Natural killer cell (primary cell): ENCODE measurements around the gene CRTC1. TPM values are rescaled to one million over a fixed set of nuclear protein-coding genes. Genes with fewer than 3 reads are reported as not detected.
"Not testable (repeated sequence)": the region's sequence is repeated elsewhere in the genome, so short reads cannot be mapped to it uniquely, and the experiment has no call there.

Source experiments
- ATAC-seq, 3 donors: fragments of 150-1000 bp in 2 of 3; fragments of 200-7000 bp in 1 of 3; cut with Tn5 transposase; 1 replicate in 1 of 3; 2 replicates in 2 of 3; pipeline ENCODE4 v1.10.0; 2021; ENCODE audit warnings: mild to moderate bottlenecking in 2 of 3, moderate library complexity in 2 of 3
- DNase-seq, 2 donors: peaks; one replicate each; pipeline versions ENCODE4 v3.0.0 to v3.0.0-alpha.2; 2013 to 2021; ENCODE audit warnings: mixed read lengths in 1 of 2
- H3K27ac ChIP-seq: one replicate; pipeline ENCODE4 v1.5.1; 2013; ENCODE audit warnings: mild to moderate bottlenecking, low read length
- H3K27me3 ChIP-seq: one replicate; pipeline ENCODE4 v1.6.1; 2013; ENCODE audit warnings: low read length; ENCODE audit not compliant: control insufficient read depth, insufficient read depth
- H3K36me3 ChIP-seq: one replicate; pipeline ENCODE4 v1.6.1; 2013; ENCODE audit warnings: low read length; ENCODE audit not compliant: control insufficient read depth, insufficient read depth
- H3K4me1 ChIP-seq: one replicate; pipeline ENCODE4 v1.6.1; 2013; ENCODE audit warnings: low read length; ENCODE audit not compliant: control insufficient read depth, insufficient read depth
- H3K4me3 ChIP-seq: one replicate; pipeline ENCODE4 v1.5.1; 2013; ENCODE audit warnings: low read length
- H3K9me3 ChIP-seq: one replicate; pipeline ENCODE4 v1.6.1; 2013; ENCODE audit warnings: low read length; ENCODE audit not compliant: control insufficient read depth, insufficient read depth
- H3K27ac Mint-ChIP-seq, 2 donors: one replicate each; pipeline ENCODE4 v1.8.0; 2022; ENCODE audit warnings: mild to moderate bottlenecking in 2 of 2, mixed read lengths in 2 of 2, moderate library complexity in 1 of 2
- H3K27me3 Mint-ChIP-seq, 2 donors: one replicate each; pipeline ENCODE4 v1.8.0; 2022; ENCODE audit warnings: low read depth in 2 of 2, mixed read lengths in 2 of 2
- H3K36me3 Mint-ChIP-seq: one replicate; pipeline ENCODE4 v1.8.0; 2022; ENCODE audit warnings: mixed read lengths
- H3K4me1 Mint-ChIP-seq, 2 donors: one replicate each; pipeline ENCODE4 v1.8.0; 2022; ENCODE audit warnings: mixed read lengths in 2 of 2
- H3K4me3 Mint-ChIP-seq: one replicate; pipeline ENCODE4 v1.8.0; 2022; ENCODE audit warnings: mild to moderate bottlenecking, moderate library complexity, mixed read lengths
- H3K9me3 Mint-ChIP-seq, 2 donors: one replicate each; pipeline ENCODE4 v1.8.0; 2022; ENCODE audit warnings: mixed read lengths in 2 of 2
- CTCF ChIP-seq: fragments of 200-600 bp; IDR thresholded peaks from one replicate; pipeline ENCODE4 v1.8.0; 2022; ENCODE audit warnings: antibody characterized with exemption
- WGBS: methylation state at CpG from one replicate; pipeline ENCODE4 v1.1.7; 2013; ENCODE audit warnings: missing lambda C conversion rate; ENCODE audit not compliant: insufficient coverage; 5-methylcytosine and 5-hydroxymethylcytosine counted together
- intact Hi-C: fragments of 100-400 bp; cut with micrococcal nuclease; formaldehyde crosslinking; loops from one replicate; pipeline ENCODE4 v1.14.2; 2022
- total RNA-seq, 4 donors: library from RNA; stranded (reverse); fragments of 120-200 nt in 1 of 4; gene quantifications; one replicate each; pipeline versions ENCODE4 v1.2.3 to v1.2.4, GENCODE V29; 2013 to 2022

CRTC1 gene
- total RNA-seq, 3 donors from 2014 or later (not counting 1 experiment from before 2014, with no cell fraction given) = 14.1 to 17.0 (median 14.3) TPM

DNA sequence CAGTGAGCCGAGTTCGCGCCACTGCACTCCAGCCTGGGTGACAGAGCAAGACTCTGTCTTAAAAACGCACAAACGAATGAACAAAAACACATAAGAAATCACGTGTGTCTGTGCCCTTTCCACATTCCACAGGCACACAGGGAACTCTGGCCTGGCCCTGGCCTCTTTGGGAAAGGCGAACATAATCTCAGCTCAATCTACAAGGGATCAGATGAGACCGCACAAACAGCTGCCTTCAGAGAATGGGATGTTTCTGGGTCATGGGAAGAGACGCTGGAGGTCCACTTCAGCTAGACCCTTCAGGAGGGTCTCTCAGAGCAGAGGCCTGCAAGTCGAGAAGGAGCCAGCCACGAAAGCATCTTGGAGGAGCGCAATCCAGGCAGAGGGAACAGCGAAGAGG is 6.3 kb upstream of the CRTC1 start:
- no peak overlapping the region for H3K27ac Mint-ChIP-seq
- DNase-seq = no peak
- no peak for ATAC-seq
- H3K27me3 Mint-ChIP-seq = peaks cover 0 to 3% of the 10 kb centered on the region in 2 donors
- Histone ChIP-seq H3K27me3 (no peaks in the 10 kb centered on the region), H3K9me3 (no peaks in the 10 kb centered on the region), H3K36me3 (no peaks in the 10 kb centered on the region), H3K4me1 (peaks cover 3% of the 10 kb centered on the region), H3K27ac (no peak overlapping the region), H3K4me3 (no peak overlapping the region)
- intact Hi-C loops = no loop called here
- H3K9me3 Mint-ChIP-seq = no peaks in the 10 kb centered on the region
- TF ChIP-seq CTCF = no peak
- no peaks in the 10 kb centered on the region for H3K36me3 Mint-ChIP-seq
- no peaks in the 10 kb centered on the region for H3K4me1 Mint-ChIP-seq
- no peak overlapping the region for H3K4me3 Mint-ChIP-seq
- WGBS = 90% methylated on average over 13 of the region's 13 CpGs

DNA sequence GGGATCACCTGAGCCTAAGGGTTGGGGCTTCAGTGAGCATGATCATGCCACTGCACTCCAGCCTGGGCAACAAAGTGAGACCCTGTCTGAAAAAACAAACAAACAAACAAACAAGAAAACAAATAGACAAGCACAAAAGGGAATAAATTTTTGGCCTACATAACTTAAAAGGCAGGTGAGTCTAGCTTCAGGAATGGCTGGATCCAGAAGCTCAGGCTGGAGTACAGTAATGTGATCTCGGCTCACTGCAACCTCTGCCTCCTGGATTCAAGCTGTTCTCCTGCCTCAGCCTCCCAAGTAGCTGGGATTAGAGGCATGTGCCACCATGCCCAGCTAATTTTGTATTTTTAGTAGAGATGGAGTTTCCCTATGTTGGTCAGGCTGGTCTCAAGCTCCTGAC is 3.3 kb upstream of the CRTC1 start:
- intact Hi-C loops = not testable (repeated sequence)
- peaks cover 24% of the 10 kb centered on the region for H3K4me1 ChIP-seq

GRCh38 chr19:18682807-18683108 is 722 bp upstream of the CRTC1 start:
- H3K27me3 Mint-ChIP-seq = no peaks in the 10 kb centered on the region
- H3K4me1 Mint-ChIP-seq = peaks cover 0 to 5% of the 10 kb centered on the region in 2 donors
- no peak overlapping the region for H3K27ac ChIP-seq
- no peaks in the 10 kb centered on the region for H3K27me3 ChIP-seq
- intact Hi-C loops = loop anchor here (2.0 kb wide), 1 partner anchor 148 kb away; the partner anchor contains the start of gene UPF1
- no peaks in the 10 kb centered on the region for H3K9me3 Mint-ChIP-seq
- DNase-seq (no peak), ATAC-seq (no peak)
- peak overlapping the region; percentile 69 for H3K4me3 ChIP-seq
- no peaks in the 10 kb centered on the region for H3K36me3 ChIP-seq
- no peak for TF ChIP-seq CTCF
- peak overlapping the region; percentile 74 to 82 for H3K27ac Mint-ChIP-seq
- WGBS = 67% methylated on average over 7 of the region's 8 CpGs
- no peaks in the 10 kb centered on the region for H3K9me3 ChIP-seq
- peak overlapping the region; percentile 88 for H3K4me3 Mint-ChIP-seq
- H3K4me1 ChIP-seq = peaks cover 24% of the 10 kb centered on the region
- no peaks in the 10 kb centered on the region for H3K36me3 Mint-ChIP-seq

More for the DNA sequence above, 3.3 kb upstream of the CRTC1 start:
- H3K4me3 ChIP-seq, H3K27ac Mint-ChIP-seq, H3K27ac ChIP-seq, H3K9me3 Mint-ChIP-seq, ATAC-seq, DNase-seq, H3K4me3 Mint-ChIP-seq, H3K4me1 Mint-ChIP-seq, H3K36me3 Mint-ChIP-seq, H3K27me3 ChIP-seq, H3K27me3 Mint-ChIP-seq, H3K36me3 ChIP-seq, H3K9me3 ChIP-seq: not testable (repeated sequence)
- WGBS = 100% methylated on average over 1 of the region's 1 CpG

- ATAC-seq (no peak), DNase-seq (no peak)
- Mint-ChIP-seq H3K36me3 (no peaks in the 10 kb centered on the region), H3K27ac (peak overlapping the region; percentile 74 to 82), H3K27me3 (no peaks in the 10 kb centered on the region), H3K9me3 (no peaks in the 10 kb centered on the region), H3K4me3 (peak overlapping the region; percentile 68), H3K4me1 (peaks cover 0 to 5% of the 10 kb centered on the region in 2 donors)
- intact Hi-C loops = loop anchor here (2.0 kb wide), 1 partner anchor 147 kb away; the partner anchor contains the start of gene UPF1
- Histone ChIP-seq H3K27me3 (no peaks in the 10 kb centered on the region), H3K36me3 (no peaks in the 10 kb centered on the region), H3K27ac (no peak overlapping the region), H3K9me3 (no peaks in the 10 kb centered on the region), H3K4me3 (peak overlapping the region; percentile 47), H3K4me1 (peaks cover 20% of the 10 kb centered on the region)
- no peak for TF ChIP-seq CTCF
- WGBS = 25% methylated on average over 15 of the region's 16 CpGs
These were observed 620 bp downstream of the CRTC1 start for GRCh38 chr19:18683958-18684641.
